Skin of body (tissue), 2 donors: ENCODE results near the gene VSIG4. TPM values are rescaled to one million over a fixed set of nuclear protein-coding genes. Genes with fewer than 3 reads are reported as not detected.

Source experiments
- DNase-seq: peaks from one replicate; lab custom pipeline; 2025; lab: John Stamatoyannopoulos, UW
- total RNA-seq: library from RNA; depleted of rRNA; stranded (reverse); fragments of >200 nt; gene quantifications from one replicate; pipeline ENCODE4 v1.2.3, GENCODE V29; 2014

Gene VSIG4
- total RNA-seq, 1 donor from 2014 or later: 22.6 TPM

DNA sequence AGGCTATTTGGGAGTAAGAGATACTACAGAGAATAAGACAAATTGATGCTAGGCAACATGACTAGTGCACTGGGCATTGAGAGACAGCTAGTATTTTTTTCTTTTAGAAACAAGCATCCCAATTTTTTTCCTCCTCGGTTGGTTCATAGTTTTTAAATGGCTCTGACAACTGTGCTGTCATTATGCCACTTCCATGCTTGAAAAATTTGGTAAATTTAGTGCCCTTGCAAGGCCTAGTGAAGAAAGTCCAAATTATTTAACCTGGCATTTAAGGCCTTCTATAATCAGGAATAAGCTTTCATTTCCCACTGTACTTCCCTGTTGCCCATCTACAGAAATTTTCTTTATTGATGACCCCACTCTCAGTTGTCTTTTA is 15.8 kb downstream of the VSIG4 start:
- DNase-seq: no peak

GRCh38 chrX:66023385-66024091 is 16.3 kb downstream of the VSIG4 start:
- no peak for DNase-seq

GRCh38 chrX:66022632-66023384 is 17.1 kb downstream of the VSIG4 start:
- no peak for DNase-seq

DNA sequence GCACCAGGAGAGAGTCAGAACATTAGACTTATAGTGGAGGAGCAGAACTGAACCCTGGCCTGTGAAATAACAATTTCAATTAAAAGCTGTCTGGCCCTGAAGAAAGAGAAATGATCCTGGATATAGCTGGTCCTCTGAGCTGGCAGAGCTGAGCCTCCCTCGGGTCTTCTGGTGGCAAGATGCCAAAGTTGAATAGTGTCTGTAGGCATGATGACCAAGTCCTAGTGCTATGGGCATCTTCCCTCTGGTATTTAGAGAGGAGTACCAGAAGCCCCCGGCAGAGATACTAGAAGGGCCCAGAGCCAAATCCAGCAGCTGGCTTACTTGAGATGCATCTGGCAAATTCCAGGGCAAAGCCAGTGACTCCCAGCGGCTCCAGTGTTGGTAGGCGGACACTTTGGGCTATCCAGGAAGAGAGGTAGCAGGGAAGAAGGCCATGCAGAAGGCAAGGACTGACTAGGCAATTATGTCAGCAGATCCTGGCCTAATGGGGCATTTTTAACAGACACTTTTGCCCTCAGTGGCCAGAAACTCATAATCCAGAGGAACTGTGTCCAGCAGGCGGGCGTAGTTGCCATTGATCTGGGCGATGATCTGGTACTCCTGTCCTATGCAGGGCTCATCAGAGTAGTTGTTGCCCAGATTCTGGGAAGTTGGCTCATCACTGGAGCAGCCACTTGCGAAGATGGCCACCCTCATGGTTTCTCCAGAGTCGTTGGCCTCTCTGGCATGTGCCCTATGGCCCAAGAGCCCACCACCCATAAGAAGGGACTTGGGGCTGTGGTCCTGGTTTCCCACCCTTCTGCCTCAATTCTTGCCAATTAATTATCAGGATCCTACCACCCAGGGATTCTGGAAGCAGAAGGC is 17.9 kb downstream of the VSIG4 start:
- no peak for DNase-seq

- no peak for DNase-seq
Measured at GRCh38 chrX:66021401-66021764, 18.5 kb downstream of the VSIG4 start.

- no peak for DNase-seq
Measured at GRCh38 chrX:66020631-66021334, 19.1 kb downstream of the VSIG4 start.

DNA sequence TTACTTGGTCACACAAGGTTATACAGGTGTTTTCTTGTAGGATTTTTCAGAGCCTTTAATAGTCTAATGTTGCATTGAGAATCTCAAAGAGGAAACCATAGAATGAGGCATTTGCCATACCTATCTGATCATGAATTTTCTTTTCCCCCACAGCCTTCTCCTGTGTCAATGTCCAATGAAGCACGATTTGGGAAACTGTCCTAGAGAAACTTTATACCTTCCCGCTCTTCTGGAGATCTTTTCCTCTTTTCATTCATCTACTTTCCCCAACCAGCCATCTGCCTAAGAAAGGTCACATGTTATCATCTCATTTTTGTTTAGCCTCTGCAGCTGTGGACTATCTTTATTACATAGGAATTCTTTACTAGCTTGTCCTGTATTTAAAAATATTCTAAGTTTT is 19.9 kb downstream of the VSIG4 start:
- no peak for DNase-seq

GRCh38 chrX:66019310-66019652 is 20.6 kb downstream of the VSIG4 start:
- DNase-seq: no peak

- DNase-seq: no peak
Measured at GRCh38 chrX:66018585-66019309, 21.1 kb downstream of the VSIG4 start.

- DNase-seq: no peak
Measured at GRCh38 chrX:66017659-66018170, 22.2 kb downstream of the VSIG4 start.

DNA sequence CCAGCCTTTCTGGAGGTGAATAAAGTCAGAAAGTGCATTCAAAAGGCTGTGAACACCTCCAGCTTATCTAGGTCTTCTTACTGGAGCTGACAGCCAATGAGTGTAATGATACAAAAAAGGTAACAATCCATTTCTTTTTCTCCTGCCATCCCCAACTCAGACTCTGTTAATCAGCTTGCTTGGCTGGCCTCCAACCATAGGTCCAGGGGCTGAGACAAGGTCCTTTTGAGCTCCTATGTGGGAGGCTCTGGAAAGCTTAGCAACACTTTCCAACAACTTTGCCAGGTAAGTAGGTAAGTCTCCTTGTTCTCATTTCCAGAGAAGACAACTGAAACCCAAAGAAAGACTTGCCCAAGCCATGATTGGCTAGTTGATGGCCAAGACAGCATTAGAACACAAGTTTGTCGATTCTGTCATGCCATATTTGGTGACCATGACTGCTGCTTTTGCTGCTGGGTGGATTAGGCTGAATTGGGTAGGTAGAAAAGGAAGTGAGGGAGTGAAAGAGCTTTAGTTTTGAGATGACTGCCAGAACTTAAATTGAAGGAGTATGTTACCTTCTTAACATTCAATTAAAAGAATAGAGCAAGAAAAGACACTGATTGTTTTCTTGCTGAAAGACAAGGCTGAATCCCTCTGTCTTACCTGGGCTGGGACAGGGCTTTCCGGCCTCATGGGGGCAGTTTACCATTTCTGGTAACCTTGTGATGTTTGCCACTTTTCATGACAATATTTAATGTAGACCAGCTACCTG is 22.8 kb downstream of the VSIG4 start:
- DNase-seq: no peak

DNA sequence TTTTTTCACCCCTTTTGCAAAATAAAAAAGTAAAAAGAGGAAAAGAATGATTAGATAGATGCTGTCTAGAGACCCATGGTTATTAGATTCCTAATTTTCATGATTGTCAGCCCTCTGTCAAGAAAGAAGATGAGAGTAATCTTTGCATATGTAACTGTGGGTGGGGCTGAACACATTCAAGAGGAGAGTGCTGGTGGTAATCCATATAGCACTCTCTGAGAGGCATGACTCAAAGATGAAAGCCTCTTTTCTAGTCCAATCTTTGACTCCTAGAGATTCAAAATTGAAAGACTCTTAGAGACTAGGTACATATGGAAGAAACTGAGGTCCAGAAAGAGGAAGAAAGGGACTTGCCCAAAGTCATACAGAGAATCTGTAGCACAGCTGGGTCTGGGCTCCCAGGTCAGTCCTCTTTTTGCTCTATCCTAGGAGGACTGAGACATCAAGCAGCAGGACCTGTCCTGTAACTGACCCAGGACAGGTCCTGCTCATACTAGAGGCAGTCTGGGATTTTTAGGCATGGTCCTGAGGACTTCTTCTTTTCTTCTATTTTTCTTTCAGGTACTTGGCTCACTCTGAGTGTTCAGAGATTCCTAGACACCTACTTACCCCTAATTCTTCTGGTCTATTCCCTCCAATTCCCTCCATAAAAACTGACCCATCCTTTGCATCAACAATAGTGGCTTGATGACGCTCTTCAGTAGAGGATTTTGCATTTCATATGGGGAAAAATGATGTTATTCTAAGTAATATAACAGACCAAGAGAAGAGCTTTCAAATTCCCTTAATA is 23.8 kb downstream of the VSIG4 start:
- DNase-seq: no peak

- peak; percentile 0 for DNase-seq
Measured at GRCh38 chrX:66015152-66015831, 24.6 kb downstream of the VSIG4 start.

DNA sequence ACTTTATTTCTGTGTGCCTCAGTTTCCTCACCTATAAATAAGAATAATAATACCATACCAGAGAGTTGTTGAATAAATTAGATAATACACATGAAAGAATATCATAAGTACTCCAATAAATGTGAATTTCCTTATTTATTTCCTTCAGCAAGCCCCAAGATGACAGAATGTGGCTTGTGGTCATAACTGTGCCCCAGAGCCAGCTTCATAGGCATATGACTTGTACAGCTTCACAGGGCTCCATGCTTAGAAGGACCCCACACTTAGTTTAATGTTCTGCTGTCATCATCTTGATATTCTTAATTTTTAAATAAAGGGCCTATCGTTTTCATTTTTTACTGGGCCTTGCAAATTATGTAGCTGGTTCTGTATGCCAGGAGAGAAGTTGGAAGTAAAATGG is 25.3 kb downstream of the VSIG4 start:
- DNase-seq: no peak

- no peak for DNase-seq
Measured at GRCh38 chrX:66014084-66014483, 25.8 kb downstream of the VSIG4 start.

GRCh38 chrX:66013194-66013816 is 26.6 kb downstream of the VSIG4 start:
- DNase-seq: no peak

- DNase-seq: no peak
Measured at GRCh38 chrX:66012094-66012534, 27.8 kb downstream of the VSIG4 start.

DNA sequence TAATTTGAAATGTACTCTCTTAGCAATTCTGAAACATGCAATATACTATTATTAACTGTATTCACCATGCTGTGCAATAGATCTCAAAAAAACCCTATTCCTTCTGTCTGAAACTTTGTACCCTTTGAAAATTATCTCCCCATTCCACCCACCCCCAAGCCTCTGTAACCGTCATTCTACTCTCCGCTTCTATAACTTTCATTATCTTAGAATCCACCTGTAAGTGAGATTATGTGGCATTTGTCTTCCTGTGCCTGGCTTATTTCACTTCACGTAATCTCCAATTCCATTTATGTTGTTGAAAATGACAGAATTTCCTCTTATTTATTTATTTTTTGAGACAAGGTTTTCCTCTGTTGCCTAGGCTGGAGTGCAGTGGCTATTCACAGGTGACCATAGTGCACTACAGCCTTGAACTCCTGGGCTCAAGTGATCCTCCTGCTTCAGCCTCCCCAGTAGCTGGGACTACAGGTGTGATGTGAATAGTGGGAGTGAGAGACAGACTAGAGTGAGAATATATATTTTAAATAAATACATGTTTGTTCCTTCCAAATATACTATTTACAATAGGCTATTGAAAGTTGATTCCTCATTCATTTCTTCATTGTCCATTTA is 30.5 kb downstream of the VSIG4 start:
- DNase-seq: no peak
